ENCODE data around the gene ZNF485. TPM values are rescaled to one million over a fixed set of nuclear protein-coding genes. Genes with fewer than 3 reads are reported as not detected.

Gene ZNF485
- total RNA-seq, 4 donors from 2014 or later = 1.5 to 19.0 (median 2.5) TPM

DNA sequence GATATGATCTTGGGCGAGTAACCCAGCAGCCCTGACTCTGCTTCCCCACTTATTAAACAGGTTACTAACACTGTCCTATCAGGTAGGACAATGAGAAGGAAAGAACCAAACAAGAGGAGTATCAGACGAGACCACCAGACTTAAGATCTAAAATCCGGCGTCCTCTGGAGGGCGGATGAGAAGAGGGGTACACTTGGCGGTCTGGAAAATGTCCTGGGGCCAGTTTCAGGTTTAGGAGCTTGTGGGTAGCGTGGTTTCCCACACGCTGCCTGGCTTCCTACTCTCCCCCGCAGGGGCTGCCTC is 41.8 kb downstream of the ZNF485 start:
- H3K36me3 ChIP-seq = peaks cover 0 to 32% (median 0%) of the 10 kb centered on the region in 3 donors
- no peaks in the 10 kb centered on the region for H3K27me3 ChIP-seq
- no peak for DNase-seq
- peaks cover 0 to 36% (median 8%) of the 10 kb centered on the region in 4 donors for H3K9me3 ChIP-seq
- peaks cover 0 to 7% (median 0%) of the 10 kb centered on the region in 4 donors for H3K4me1 ChIP-seq
- H3K27ac ChIP-seq = peak overlapping the region; percentile 67 to 87 (median 74)
- peak overlapping the region; percentile 71 to 90 (median 84) for H3K4me3 ChIP-seq
- TF ChIP-seq, protein P1, sequence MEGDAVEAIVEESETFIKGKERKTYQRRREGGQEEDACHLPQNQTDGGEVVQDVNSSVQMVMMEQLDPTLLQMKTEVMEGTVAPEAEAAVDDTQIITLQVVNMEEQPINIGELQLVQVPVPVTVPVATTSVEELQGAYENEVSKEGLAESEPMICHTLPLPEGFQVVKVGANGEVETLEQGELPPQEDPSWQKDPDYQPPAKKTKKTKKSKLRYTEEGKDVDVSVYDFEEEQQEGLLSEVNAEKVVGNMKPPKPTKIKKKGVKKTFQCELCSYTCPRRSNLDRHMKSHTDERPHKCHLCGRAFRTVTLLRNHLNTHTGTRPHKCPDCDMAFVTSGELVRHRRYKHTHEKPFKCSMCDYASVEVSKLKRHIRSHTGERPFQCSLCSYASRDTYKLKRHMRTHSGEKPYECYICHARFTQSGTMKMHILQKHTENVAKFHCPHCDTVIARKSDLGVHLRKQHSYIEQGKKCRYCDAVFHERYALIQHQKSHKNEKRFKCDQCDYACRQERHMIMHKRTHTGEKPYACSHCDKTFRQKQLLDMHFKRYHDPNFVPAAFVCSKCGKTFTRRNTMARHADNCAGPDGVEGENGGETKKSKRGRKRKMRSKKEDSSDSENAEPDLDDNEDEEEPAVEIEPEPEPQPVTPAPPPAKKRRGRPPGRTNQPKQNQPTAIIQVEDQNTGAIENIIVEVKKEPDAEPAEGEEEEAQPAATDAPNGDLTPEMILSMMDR (IDR thresholded peaks at IDR 0.05) = no peak
- no peak for TF ChIP-seq POLR2A (IDR thresholded peaks at IDR 0.05)

DNA sequence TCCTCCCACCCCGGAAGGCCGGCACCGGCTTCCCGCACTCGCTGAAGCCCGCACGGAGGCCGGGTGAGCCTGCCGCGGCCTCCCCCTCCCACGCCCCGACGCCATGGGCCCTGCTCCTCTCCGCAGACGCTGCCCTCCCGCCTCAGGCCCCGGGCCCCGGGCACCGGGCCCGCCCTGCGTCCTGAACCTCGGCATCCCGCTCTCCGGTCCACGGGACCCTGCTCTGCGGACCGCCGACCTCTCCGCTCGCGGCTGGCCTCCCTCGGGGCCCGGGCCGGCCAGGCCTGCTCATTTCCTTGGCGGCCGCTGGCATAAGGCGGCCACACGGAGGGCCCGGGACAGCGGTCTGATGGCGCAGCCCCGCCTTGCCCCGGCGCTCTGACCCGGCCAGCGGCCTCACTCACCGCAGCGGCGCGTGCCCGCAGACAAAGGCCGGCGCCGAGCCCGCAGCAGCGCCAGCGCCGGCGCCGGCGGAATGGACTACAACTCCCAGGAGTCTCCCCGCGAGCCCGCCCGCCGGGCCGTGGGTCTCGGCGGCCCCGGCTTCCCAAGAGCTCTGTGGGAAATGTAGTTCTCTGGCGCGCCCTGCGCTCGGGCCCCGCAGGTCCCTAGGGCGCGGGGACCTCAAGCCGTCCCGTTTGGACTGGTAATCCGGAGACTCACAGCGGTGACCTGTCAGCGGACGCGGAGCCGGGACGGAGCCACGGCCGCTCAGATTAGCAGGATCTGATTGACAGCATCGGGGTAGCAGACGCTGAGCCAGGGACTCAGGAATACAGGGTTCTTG is 42.4 kb downstream of the ZNF485 start, which contains the start of gene ZNF32:
TSS of gene ZNF32 (minus strand) at position 484 of the 787 bp plus-strand sequence. CDS start 2,748 bp downstream, outside the sequence.
- peak within 1 kb of the TSS; percentile 67 to 87 (median 74) for H3K27ac ChIP-seq
- peak; percentile 16 to 32 for TF ChIP-seq POLR2A (IDR thresholded peaks at IDR 0.05)
- TF ChIP-seq, protein P1 (IDR thresholded peaks at IDR 0.05) = peak in 1 of 6 experiments; percentile 2
- peak; percentile 74 to 91 (median 89) for DNase-seq
- peaks cover 0 to 7% (median 0%) of the 10 kb centered on the region in 4 donors for H3K4me1 ChIP-seq
- no peaks in the 10 kb centered on the region for H3K27me3 ChIP-seq
- H3K36me3 ChIP-seq = peaks cover 0 to 27% (median 0%) of the 10 kb centered on the region in 3 donors
- peaks cover 0 to 31% (median 8%) of the 10 kb centered on the region in 4 donors for H3K9me3 ChIP-seq
- peak within 1 kb of the TSS; percentile 71 to 90 (median 84) for H3K4me3 ChIP-seq

DNA sequence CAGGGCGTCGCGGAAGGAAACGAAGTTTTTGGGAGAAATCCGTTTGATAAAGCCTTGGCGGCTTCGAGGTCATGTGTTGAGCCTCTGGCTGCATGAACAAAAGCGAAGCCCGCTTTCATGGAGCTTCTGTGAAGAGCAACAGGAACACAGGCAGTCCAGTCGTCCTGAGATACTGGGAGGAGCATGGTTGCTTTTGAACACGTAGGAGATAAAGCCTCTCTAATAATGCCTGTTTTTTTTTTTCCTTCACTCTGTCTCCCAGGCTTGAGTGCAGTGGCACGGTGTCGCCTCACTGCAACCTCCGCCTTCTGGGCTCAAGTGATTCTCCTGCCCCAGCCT is 42.9 kb downstream of the ZNF485 start:
- TF ChIP-seq POLR2A (IDR thresholded peaks at IDR 0.05) = no peak
- TF ChIP-seq, protein P1 (IDR thresholded peaks at IDR 0.05) = no peak
- peaks cover 0 to 7% (median 0%) of the 10 kb centered on the region in 4 donors for H3K4me1 ChIP-seq
- no peak for DNase-seq
- H3K27ac ChIP-seq = peak overlapping the region; percentile 67 to 87 (median 74)
- no peaks in the 10 kb centered on the region for H3K27me3 ChIP-seq
- H3K36me3 ChIP-seq = peaks cover 0 to 21% (median 0%) of the 10 kb centered on the region in 3 donors
- peaks cover 0 to 25% (median 6%) of the 10 kb centered on the region in 4 donors for H3K9me3 ChIP-seq
- H3K4me3 ChIP-seq = peak overlapping the region; percentile 71 to 90 (median 84)

DNA sequence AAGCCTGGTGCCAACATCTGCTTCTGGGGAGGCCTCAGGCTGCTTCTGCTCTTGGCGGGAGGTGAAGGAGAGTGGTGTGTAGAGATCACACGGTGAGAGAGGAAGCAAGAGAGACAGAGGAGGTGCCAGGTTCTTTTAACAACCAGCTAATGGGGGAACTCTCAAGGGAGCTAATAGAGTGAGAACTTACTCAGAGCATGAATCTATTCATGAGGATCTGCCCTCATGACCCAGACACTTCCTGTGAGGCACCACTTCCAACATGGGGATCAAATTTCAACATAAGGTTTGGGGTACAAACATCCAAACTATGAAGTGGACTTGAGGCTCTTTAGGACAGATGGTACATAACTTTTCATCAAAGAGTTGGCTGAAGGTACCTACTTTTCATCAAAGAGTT is 47.5 kb downstream of the ZNF485 start:
- no peaks in the 10 kb centered on the region for H3K9me3 ChIP-seq
- TF ChIP-seq POLR2A (IDR thresholded peaks at IDR 0.05) = no peak
- TF ChIP-seq, protein P1 (IDR thresholded peaks at IDR 0.05) = no peak
- H3K27me3 ChIP-seq = no peaks in the 10 kb centered on the region

DNA sequence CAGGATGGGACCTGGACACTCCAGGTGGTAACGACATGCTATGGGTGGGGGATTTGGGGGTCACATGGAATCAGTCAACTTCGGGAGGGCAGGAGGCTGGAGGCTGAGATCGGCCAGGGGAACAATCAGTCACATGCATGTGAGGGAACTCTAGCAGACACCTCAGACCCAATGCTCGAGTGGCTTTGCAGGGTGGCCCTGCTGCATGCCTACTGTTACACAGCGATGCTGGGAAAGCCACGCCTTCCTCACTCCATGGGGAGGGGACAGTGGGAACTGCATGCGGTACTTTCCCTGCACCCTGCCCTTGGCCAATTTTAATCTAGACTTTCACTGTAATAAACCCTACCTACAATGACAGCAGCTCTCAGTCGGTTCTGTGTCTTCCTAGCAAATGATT is 49.1 kb downstream of the ZNF485 start:
- H3K27me3 ChIP-seq = no peaks in the 10 kb centered on the region
- DNase-seq = no peak
- H3K9me3 ChIP-seq = no peaks in the 10 kb centered on the region

More for the DNA sequence above, 47.5 kb downstream of the ZNF485 start:
- Histone ChIP-seq H3K4me3 (no peak overlapping the region), H3K27ac (no peak overlapping the region), H3K36me3 (no peaks in the 10 kb centered on the region), H3K4me1 (peaks cover 0 to 7% (median 0%) of the 10 kb centered on the region in 4 donors)
- DNase-seq = no peak

More for the DNA sequence above, 49.1 kb downstream of the ZNF485 start:
- Histone ChIP-seq H3K4me1 (no peaks in the 10 kb centered on the region), H3K4me3 (no peak overlapping the region), H3K27ac (no peak overlapping the region), H3K36me3 (no peaks in the 10 kb centered on the region)
- no peak for TF ChIP-seq POLR2A (IDR thresholded peaks at IDR 0.05)
- TF ChIP-seq, protein P1 (IDR thresholded peaks at IDR 0.05) = no peak
